Epithelial cell of proximal tubule (primary cell): Measurements from ENCODE around the gene IL32. TPM values are rescaled to one million over a fixed set of nuclear protein-coding genes. Genes with fewer than 3 reads are reported as not detected.

Experiments used
- DNase-seq: peaks from one replicate; pipeline ENCODE4 v3.0.0-alpha.2; 2011; ENCODE audit warnings: low read depth
- H3K4me3 ChIP-seq: 2 replicates; pipeline ENCODE4 v1.5.1; 2011; ENCODE audit warnings: low read depth, mild to moderate bottlenecking, low read length
- CTCF ChIP-seq: conservative IDR thresholded peaks from 2 replicates; pipeline ENCODE4 v1.5.1; 2012; ENCODE audit warnings: low read depth, mild to moderate bottlenecking, low read length
- total RNA-seq: library from RNA; depleted of rRNA; stranded (reverse); fragments of >200 nt; gene quantifications from 2 replicates; pipeline ENCODE4 v1.2.3, GENCODE V29; 2015

The IL32 gene
- total RNA-seq, 1 donor from 2014 or later, result 747 TPM

- no peak for DNase-seq
- H3K4me3 ChIP-seq, result peak overlapping the region; percentile 40
- no peak for TF ChIP-seq CTCF
These were observed 35.8 kb upstream of the IL32 start for GRCh38 chr16:3029491-3030221.

GRCh38 chr16:3030222-3031212 lies 34.9 kb upstream of the IL32 start:
- H3K4me3 ChIP-seq, result no peak overlapping the region
- no peak for TF ChIP-seq CTCF
- no peak for DNase-seq

- no peak overlapping the region for H3K4me3 ChIP-seq
- no peak for DNase-seq
- no peak for TF ChIP-seq CTCF
These were observed 32.8 kb upstream of the IL32 start for GRCh38 chr16:3032624-3033023.

- no peak for TF ChIP-seq CTCF
- no peak overlapping the region for H3K4me3 ChIP-seq
- DNase-seq, result no peak
These were observed 30.0 kb upstream of the IL32 start for GRCh38 chr16:3035289-3035971.

GRCh38 chr16:3035972-3036725 lies 29.3 kb upstream of the IL32 start:
- DNase-seq, result no peak
- peak overlapping the region; percentile 13 for H3K4me3 ChIP-seq
- TF ChIP-seq CTCF, result no peak

- peak within 1 kb of the TSS; percentile 13 for H3K4me3 ChIP-seq
- no peak for TF ChIP-seq CTCF
- DNase-seq, result no peak
These were observed 28.6 kb upstream of the IL32 start, which contains the start of gene BICDL2 for GRCh38 chr16:3036726-3037315. BICDL2 (minus strand) TSS chr16:3036944; CDS start chr16:3035496, 1,448 bp downstream.
